A549 (cell line): ENCODE results near the gene SNTA1. TPM values are rescaled to one million over a fixed set of nuclear protein-coding genes. Genes with fewer than 3 reads are reported as not detected.

Source experiments
- ATAC-seq, 2 experiments: fragments of 200-7000 bp in 1 of 2; fragments of >200 bp in 1 of 2; cut with Nextera tagmentation in 1 of 2; cut with Tn5 transposase in 1 of 2; 3 replicates each; pipeline versions ENCODE4 v1.8.0 to v1.9.1; 2018 to 2020; ENCODE audit warnings: mild to moderate bottlenecking in 1 of 2, moderate library complexity in 1 of 2
- CTCF ChIA-PET: fragments of 300-600 bp; sonication (Branson Sonifier 250); formaldehyde crosslinking; extraction: SDS; loops from one replicate; lab custom pipeline; 2021; ENCODE audit warnings: antibody characterized with exemption, inconsistent platforms; lab: Yijun Ruan, JAX
- POLR2A ChIA-PET: fragments of 350-600 bp; formaldehyde crosslinking; extraction: SDS; loops from one replicate; lab custom pipeline; 2021; ENCODE audit warnings: antibody characterized with exemption, inconsistent platforms; lab: Yijun Ruan, JAX
- DNase-seq, 2 experiments: peaks; one replicate each; pipeline versions ENCODE4 v3.0.0 to v3.0.0-alpha.2; 2011 to 2016; ENCODE audit warnings: low read depth in 1 of 2, low spot score in 1 of 2
- FAIRE-seq: peaks from 2 replicates; lab custom pipeline; 2011; peaks lifted over from hg19 to GRCh38; lab: Jason Lieb, UNC
- H3K27ac ChIP-seq, 2 experiments: fragments of >200 bp; sonication (Bioruptor Twin); formaldehyde crosslinking; 3 replicates each; pipeline ENCODE4 v1.5.1; 2016 to 2017
- H3K4me1 ChIP-seq: fragments of >200 bp; sonication (Bioruptor Twin); formaldehyde crosslinking; 3 replicates; pipeline ENCODE4 v1.6.1; 2016
- H3K4me2 ChIP-seq: fragments of >200 bp; sonication (Bioruptor Twin); formaldehyde crosslinking; 3 replicates; pipeline ENCODE4 v1.6.1; 2016
- H3K4me3 ChIP-seq: fragments of >200 bp; sonication (Bioruptor Twin); formaldehyde crosslinking; 3 replicates; pipeline ENCODE4 v1.5.1; 2016
- H3K9me3 ChIP-seq: fragments of >200 bp; sonication (Bioruptor Twin); formaldehyde crosslinking; 3 replicates; pipeline ENCODE4 v1.6.1; 2016
- BCL3 ChIP-seq: fragments of >200 bp; sonication (Bioruptor Twin); formaldehyde crosslinking; IDR thresholded peaks from 3 replicates; pipeline ENCODE4 v1.6.1; 2016
- BHLHE40 ChIP-seq: IDR thresholded peaks from 2 replicates; pipeline ENCODE4 v1.6.1; 2012; ENCODE audit warnings: low read depth, low read length, inconsistent platforms
- CBX2 ChIP-seq: fragments of 200-600 bp; sonication (generic); IDR thresholded peaks from 2 replicates; pipeline ENCODE4 v1.6.1; 2016; ENCODE audit warnings: low read depth, mild to moderate bottlenecking, borderline replicate concordance
- CHD2 ChIP-seq: fragments of 150-350 bp; IDR thresholded peaks from 2 replicates; pipeline ENCODE4 v1.6.1; 2014; ENCODE audit warnings: low read length; ENCODE audit not compliant: partially characterized antibody
- CTCF ChIP-seq: fragments of >200 bp; sonication (Bioruptor Twin); formaldehyde crosslinking; IDR thresholded peaks from 3 replicates; pipeline ENCODE4 v1.5.1; 2016
- E2F6 ChIP-seq: IDR thresholded peaks from 2 replicates; pipeline ENCODE4 v1.6.1; 2012; ENCODE audit warnings: low read depth, borderline replicate concordance
- ELK1 ChIP-seq: fragments of 150-350 bp; IDR thresholded peaks from 2 replicates; pipeline ENCODE4 v1.6.1; 2014; ENCODE audit warnings: low read depth, mild to moderate bottlenecking, low read length
- HDAC2 ChIP-seq: fragments of 200-600 bp; sonication (generic); IDR thresholded peaks from 2 replicates; pipeline ENCODE4 v1.6.1; 2016
- HOXA7 ChIP-seq: fragments of 250-450 bp; sonication (Bioruptor Pico); IDR thresholded peaks from 2 replicates; pipeline ENCODE4 v1.5.0; 2020; ENCODE audit warnings: mild to moderate bottlenecking, moderate library complexity
- KDM1A ChIP-seq: fragments of 200-600 bp; sonication (generic); IDR thresholded peaks from 2 replicates; pipeline ENCODE4 v1.6.1; 2016; ENCODE audit warnings: low read depth, mild to moderate bottlenecking
- MAZ ChIP-seq: fragments of 150-350 bp; IDR thresholded peaks from 2 replicates; pipeline ENCODE4 v1.6.1; 2014; ENCODE audit warnings: antibody characterized with exemption, low read depth, low read length, borderline replicate concordance
- NPAS2 ChIP-seq: fragments of 250-450 bp; sonication (Bioruptor Pico); IDR thresholded peaks from 2 replicates; pipeline ENCODE4 v1.8.0; 2022; ENCODE audit warnings: mild to moderate bottlenecking, moderate library complexity, borderline replicate concordance
- POLR2AphosphoS2 ChIP-seq: conservative IDR thresholded peaks from 2 replicates; pipeline ENCODE4 v1.6.1; 2012; ENCODE audit warnings: low read length, improper control_type of control experiment, inconsistent platforms
- RAD21 ChIP-seq, 2 experiments: fragments of >200 bp in 1 of 2; sonication (Bioruptor Twin) in 1 of 2; formaldehyde crosslinking in 1 of 2; IDR thresholded peaks in 1 of 2; conservative IDR thresholded peaks in 1 of 2; 2 replicates in 1 of 2; 3 replicates in 1 of 2; pipeline ENCODE4 v1.6.1; 2012 to 2018; ENCODE audit warnings: inconsistent platforms in 1 of 2
- RNF2 ChIP-seq: fragments of 200-600 bp; sonication (generic); IDR thresholded peaks from 2 replicates; pipeline ENCODE4 v1.6.1; 2016; ENCODE audit warnings: low read depth, mild to moderate bottlenecking, antibody characterized with exemption, moderate library complexity, borderline replicate concordance
- USF2 ChIP-seq: fragments of 450-650 bp; IDR thresholded peaks from 2 replicates; pipeline ENCODE4 v1.6.1; 2014; ENCODE audit warnings: antibody characterized with exemption
- ZNF302 ChIP-seq: fragments of 250-450 bp; sonication (Bioruptor Pico); IDR thresholded peaks from 2 replicates; pipeline ENCODE4 v1.9.0; 2021; ENCODE audit warnings: inconsistent platforms, mild to moderate bottlenecking, moderate library complexity
- WGBS: methylation state at CpG from one replicate; pipeline ENCODE4 v1.1.6; 2017; ENCODE audit errors: missing lambda C conversion rate; 5-methylcytosine and 5-hydroxymethylcytosine counted together
- polyA plus RNA-seq, 4 experiments: library from polyadenylated mRNA; depleted of rRNA in 3 of 4; stranded (reverse); fragments of >200 nt; fragmentation: RNase III in 1 of 4; extraction: RNeasy Plus Mini Kit Qiagen cat#74134 plus additional on column Dnase treatment in 1 of 4; gene quantifications; 2 replicates in 3 of 4; 3 replicates in 1 of 4; pipeline ENCODE4 v1.2.3, GENCODE V29; 2011 to 2017

The SNTA1 gene
- polyA plus RNA-seq, 2 of the 4 experiments (the other 2 are of a cell fraction) = 5.6 to 6.6 TPM

- DNase-seq (peak; percentile 38 to 43), ATAC-seq (peak; percentile 43 to 75; a peak in 4 of 6 replicates), FAIRE-seq (no peak)
- no peak overlapping the region for H3K4me3 ChIP-seq
- ChIA-PET CTCF (interaction anchor here (0.6 to 1.5 kb wide), 5 partner anchors 11 to 715 kb away, joined by 3 to 4 read pairs (median 3); no protein-coding TSS in a partner anchor), POLR2A (no interaction called here)
- H3K4me1 ChIP-seq = no peaks in the 10 kb centered on the region
- TF ChIP-seq CTCF (peak; percentile 36; the same call in 2 of the 3 replicates), ELK1 (no peak), RAD21 (conservative IDR thresholded peaks at IDR 0.05 in 1 of 2, IDR thresholded peaks at IDR 0.05 in 1 of 2) (peak; percentile 31 to 56; a peak in 3 of 5 replicates), BHLHE40 (no peak), USF2 (no peak), POLR2AphosphoS2 (no peak)
- 53% methylated on average over 8 of the region's 8 CpGs for WGBS
- H3K27ac ChIP-seq = no peak overlapping the region
- H3K9me3 ChIP-seq = no peaks in the 10 kb centered on the region
- no peak overlapping the region for H3K4me2 ChIP-seq
Measured at GRCh38 chr20:33415948-33416347, 27.6 kb downstream of the SNTA1 start.

- no peak for DNase-seq
- Histone ChIP-seq H3K4me3 (no peak overlapping the region), H3K4me2 (no peak overlapping the region), H3K27ac (no peak overlapping the region), H3K4me1 (no peaks in the 10 kb centered on the region), H3K9me3 (no peaks in the 10 kb centered on the region)
- TF ChIP-seq BCL3 = no peak
- no peak for TF ChIP-seq E2F6
- ChIA-PET CTCF (interaction anchor here (1.9 kb wide), 1 partner anchor 11 kb away, joined by 6 read pairs; the partner anchor contains the start of gene CDK5RAP1), POLR2A (no interaction called here)
- 91% methylated on average over 8 of the region's 8 CpGs for WGBS
- FAIRE-seq = no peak
- no peak for ATAC-seq
Measured at GRCh38 chr20:33412484-33412838, 31.1 kb downstream of the SNTA1 start.

- Histone ChIP-seq H3K9me3 (no peaks in the 10 kb centered on the region), H3K27ac (no peak overlapping the region), H3K4me2 (no peak overlapping the region), H3K4me3 (no peak overlapping the region), H3K4me1 (no peaks in the 10 kb centered on the region)
- no peak for FAIRE-seq
- POLR2A ChIA-PET = interaction anchor here (1.1 kb wide), 1 partner anchor 10 kb away, joined by 5 read pairs; the partner anchor contains the start of gene CDK5RAP1
- CTCF ChIA-PET = interaction anchor here (0.5 to 1.9 kb wide), 3 partner anchors 10 to 89 kb away, joined by 3 to 6 read pairs (median 3); partner anchors contain the start of gene CDK5RAP1
- no peak for DNase-seq
- no peak for ATAC-seq
- TF ChIP-seq CHD2 = no peak
- TF ChIP-seq RNF2 = no peak
- no peak for TF ChIP-seq MAZ
- TF ChIP-seq ZNF302 = no peak
- TF ChIP-seq KDM1A = no peak
- TF ChIP-seq CBX2 = no peak
- TF ChIP-seq HOXA7 = no peak
- TF ChIP-seq NPAS2 (CRISPR knock-in tag) = no peak
- no peak for TF ChIP-seq HDAC2
- WGBS = 94% methylated on average over 7 of the region's 7 CpGs
Measured at GRCh38 chr20:33411711-33412483, 31.7 kb downstream of the SNTA1 start.
